GM10266 (cell line): ENCODE data around the gene IDH1.

Experiments
- DNase-seq: peaks from one replicate; pipeline ENCODE4 v3.0.0; 2012; ENCODE audit errors: extremely low spot score
- TF ChIP-seq, protein P1 (sequence below): IDR thresholded peaks from 2 replicates; pipeline ENCODE4 v1.5.1; 2012; ENCODE audit warnings: mild to moderate bottlenecking, low read depth; ENCODE audit not compliant: control insufficient read depth, insufficient read depth; ENCODE audit errors: missing control alignments

Gene IDH1

GRCh38 chr2:208249296-208249695 is 5.6 kb downstream of the IDH1 start:
- DNase-seq, result no peak
- TF ChIP-seq, protein P1, sequence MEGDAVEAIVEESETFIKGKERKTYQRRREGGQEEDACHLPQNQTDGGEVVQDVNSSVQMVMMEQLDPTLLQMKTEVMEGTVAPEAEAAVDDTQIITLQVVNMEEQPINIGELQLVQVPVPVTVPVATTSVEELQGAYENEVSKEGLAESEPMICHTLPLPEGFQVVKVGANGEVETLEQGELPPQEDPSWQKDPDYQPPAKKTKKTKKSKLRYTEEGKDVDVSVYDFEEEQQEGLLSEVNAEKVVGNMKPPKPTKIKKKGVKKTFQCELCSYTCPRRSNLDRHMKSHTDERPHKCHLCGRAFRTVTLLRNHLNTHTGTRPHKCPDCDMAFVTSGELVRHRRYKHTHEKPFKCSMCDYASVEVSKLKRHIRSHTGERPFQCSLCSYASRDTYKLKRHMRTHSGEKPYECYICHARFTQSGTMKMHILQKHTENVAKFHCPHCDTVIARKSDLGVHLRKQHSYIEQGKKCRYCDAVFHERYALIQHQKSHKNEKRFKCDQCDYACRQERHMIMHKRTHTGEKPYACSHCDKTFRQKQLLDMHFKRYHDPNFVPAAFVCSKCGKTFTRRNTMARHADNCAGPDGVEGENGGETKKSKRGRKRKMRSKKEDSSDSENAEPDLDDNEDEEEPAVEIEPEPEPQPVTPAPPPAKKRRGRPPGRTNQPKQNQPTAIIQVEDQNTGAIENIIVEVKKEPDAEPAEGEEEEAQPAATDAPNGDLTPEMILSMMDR, result no peak

- no peak for DNase-seq
- TF ChIP-seq, protein P1, result no peak
Measured at GRCh38 chr2:208248601-208249000, 6.3 kb downstream of the IDH1 start.

DNA sequence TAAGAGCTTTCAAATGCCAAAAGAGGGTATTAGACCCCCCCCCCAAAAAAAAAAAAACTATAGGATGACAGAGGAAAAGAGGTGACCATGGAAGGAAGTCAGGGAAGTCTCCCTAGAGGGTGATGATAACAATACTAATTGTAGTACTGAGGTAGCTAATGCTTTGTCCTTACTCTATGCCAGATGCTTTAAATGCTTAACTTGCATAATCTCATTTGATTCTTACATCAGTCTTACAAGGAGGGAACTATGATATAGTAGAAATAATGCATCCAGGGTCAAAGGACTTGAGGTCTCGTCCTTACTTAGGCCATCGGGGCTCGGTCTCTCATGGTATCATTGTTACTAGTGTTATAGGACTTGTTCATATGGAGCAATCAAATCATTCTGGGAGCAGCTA is 9.1 kb downstream of the IDH1 start:
- no peak for DNase-seq
- TF ChIP-seq, protein P1, result no peak

DNA sequence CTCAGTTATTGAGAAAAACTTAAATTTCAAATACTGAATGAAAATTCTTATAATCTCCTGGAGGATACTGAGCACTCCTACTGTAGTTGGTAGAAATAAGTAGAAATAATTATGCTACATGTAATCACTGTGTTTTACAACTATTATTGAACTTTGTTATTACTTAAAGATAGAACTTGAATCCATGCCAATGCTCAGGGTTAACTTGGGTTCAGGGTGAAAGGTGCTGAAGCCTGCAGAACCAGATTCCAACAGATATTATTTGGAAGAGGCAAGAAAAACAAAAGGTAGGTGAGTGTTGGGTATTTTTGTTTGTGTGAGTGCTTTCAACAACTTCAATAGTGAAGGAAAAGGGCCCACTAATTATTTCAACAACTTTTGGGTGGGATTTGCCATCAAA is 10.4 kb downstream of the IDH1 start:
- TF ChIP-seq, protein P1, result no peak
- no peak for DNase-seq

- no peak for DNase-seq
- TF ChIP-seq, protein P1, result no peak
Measured at GRCh38 chr2:208240619-208241209, 14.2 kb downstream of the IDH1 start.

DNA sequence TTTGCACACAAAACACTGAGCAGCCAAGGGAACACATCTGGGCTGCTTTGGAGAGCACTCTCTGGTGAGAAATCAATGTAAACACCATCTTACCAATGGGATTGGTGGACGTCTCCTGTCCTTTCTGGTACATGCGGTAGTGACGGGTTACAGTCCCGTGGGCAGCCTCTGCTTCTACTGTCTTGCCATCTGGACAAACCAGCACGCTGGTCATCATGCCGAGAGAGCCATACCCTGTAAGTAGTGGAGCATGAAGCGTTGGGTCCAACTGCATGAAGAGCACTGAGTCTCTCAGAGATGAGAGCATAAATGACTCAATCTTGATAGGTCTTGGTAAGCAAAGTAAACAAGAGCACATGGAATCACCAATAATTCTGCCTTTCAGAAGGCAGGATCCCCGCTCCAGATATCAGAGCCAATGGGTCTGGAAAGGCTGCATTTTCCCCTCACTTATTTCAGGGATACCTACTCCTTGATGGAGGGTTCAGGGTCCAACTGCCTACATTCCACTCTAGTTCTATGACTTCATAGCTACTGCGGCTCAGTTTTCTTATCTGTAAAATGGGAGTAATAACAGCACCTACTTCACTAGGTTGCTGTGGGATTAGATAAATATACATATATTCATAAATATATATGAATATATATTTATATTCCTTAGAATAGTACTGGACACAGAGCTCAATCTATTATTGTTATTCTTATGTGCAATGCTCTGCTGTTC is 14.9 kb downstream of the IDH1 start:
- TF ChIP-seq, protein P1, result no peak

GRCh38 chr2:208235860-208236259 is 19.0 kb downstream of the IDH1 start:
- TF ChIP-seq, protein P1, result no peak
- DNase-seq, result no peak

More for the DNA sequence above, 14.9 kb downstream of the IDH1 start:
- DNase-seq, result no peak
